Subcutaneous adipose tissue (tissue), 4 donors: ENCODE results near the gene JKAMP. TPM values are rescaled to one million over a fixed set of nuclear protein-coding genes. Genes with fewer than 3 reads are reported as not detected.

Experiments used
- total RNA-seq, 4 donors: library from RNA; depleted of rRNA; stranded (reverse); fragments of >200 nt; gene quantifications; one replicate each; pipeline ENCODE4 v1.1.0, GENCODE V29; 2016
- TF ChIP-seq, protein P1 (sequence below): fragments of 450-650 bp; IDR thresholded peaks from one replicate; pipeline ENCODE4 v1.5.1; 2016; ENCODE audit warnings: low read depth, mild to moderate bottlenecking, control low read depth, antibody characterized with exemption, moderate library complexity

JKAMP gene
- total RNA-seq, 4 donors from 2014 or later, result 30.1 to 90.6 (median 66.8) TPM

DNA sequence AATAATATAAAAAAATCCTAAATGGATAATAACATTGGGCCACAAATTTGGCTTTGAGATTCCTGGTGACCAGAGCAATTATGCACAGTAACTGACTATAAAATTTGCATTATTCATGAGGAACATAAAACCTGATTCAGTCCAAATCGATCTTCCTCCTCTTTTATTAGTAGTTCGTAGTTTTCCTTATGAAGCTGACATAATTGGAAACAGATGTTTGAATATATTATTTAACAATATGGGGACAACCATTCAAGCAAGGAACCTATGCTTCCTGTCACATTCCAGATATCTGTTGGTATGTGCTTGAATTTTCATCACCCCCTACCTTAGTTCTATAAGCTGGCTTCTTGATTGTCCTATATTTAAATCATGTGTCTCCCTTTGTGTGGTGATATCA lies 57.4 kb downstream of the JKAMP start:
- TF ChIP-seq, protein P1, sequence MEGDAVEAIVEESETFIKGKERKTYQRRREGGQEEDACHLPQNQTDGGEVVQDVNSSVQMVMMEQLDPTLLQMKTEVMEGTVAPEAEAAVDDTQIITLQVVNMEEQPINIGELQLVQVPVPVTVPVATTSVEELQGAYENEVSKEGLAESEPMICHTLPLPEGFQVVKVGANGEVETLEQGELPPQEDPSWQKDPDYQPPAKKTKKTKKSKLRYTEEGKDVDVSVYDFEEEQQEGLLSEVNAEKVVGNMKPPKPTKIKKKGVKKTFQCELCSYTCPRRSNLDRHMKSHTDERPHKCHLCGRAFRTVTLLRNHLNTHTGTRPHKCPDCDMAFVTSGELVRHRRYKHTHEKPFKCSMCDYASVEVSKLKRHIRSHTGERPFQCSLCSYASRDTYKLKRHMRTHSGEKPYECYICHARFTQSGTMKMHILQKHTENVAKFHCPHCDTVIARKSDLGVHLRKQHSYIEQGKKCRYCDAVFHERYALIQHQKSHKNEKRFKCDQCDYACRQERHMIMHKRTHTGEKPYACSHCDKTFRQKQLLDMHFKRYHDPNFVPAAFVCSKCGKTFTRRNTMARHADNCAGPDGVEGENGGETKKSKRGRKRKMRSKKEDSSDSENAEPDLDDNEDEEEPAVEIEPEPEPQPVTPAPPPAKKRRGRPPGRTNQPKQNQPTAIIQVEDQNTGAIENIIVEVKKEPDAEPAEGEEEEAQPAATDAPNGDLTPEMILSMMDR, result no peak

DNA sequence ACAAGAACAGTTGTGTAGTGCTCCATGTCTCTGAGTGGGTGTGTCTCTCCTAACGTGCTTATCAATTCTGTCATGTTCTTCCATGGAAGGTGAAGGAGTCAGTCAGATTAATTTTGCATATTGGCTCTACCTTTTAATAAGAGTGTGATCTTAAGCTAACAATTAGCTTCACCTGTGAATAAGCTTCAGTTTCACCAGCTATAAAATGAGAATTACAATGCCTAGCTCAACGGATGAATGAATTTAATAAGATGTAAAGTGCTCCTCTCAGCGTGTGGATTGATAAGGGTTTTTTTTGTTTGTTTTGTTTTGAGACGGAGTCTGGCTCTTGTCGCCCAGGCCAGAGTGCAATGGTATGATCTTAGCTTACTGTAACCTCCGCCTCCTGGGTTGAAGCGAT lies 59.6 kb downstream of the JKAMP start:
- TF ChIP-seq, protein P1, result no peak

DNA sequence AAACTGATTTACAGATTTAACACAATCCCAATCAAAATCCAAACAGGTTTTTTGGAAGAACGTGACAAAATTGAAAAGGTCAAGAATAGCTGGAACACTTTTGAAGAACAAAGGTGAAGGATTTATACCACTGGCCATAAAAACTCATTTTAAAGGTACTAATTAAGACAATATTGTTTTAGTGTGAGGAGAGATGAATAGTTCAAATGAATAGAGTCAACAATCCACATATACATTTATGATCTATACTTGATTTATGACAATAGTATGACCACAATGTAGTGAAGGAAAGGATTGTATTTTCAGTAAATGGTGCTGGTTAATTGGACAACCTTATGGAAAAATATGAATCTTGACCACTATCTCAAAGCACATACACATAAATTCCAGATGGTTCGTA lies 63.0 kb downstream of the JKAMP start:
- TF ChIP-seq, protein P1, result no peak

Other genes with a start within 250 kb of the JKAMP start
- gene GPR135, start 19.1 kb upstream of the JKAMP start, total RNA-seq, result 1 to 10 TPM; 5.8 to 8.2 (median 6.6) TPM
- gene L3HYPDH, start 109 bp upstream of the JKAMP start, total RNA-seq, result 100 to 1,000 TPM in 2 of 4 donors, 10 to 100 TPM in 2; 87.2 to 134 (median 115) TPM
- gene CCDC175, start 92.3 kb downstream of the JKAMP start, total RNA-seq, result 1 to 10 TPM in 1 of 4 donors, not detected in 3; 1.3 TPM